ENCODE data around the gene ZNF862. TPM values are rescaled to one million over a fixed set of nuclear protein-coding genes. Genes with fewer than 3 reads are reported as not detected.

Gene ZNF862
- total RNA-seq, result 10 to 100 TPM; 18.8 to 19.1 TPM

DNA sequence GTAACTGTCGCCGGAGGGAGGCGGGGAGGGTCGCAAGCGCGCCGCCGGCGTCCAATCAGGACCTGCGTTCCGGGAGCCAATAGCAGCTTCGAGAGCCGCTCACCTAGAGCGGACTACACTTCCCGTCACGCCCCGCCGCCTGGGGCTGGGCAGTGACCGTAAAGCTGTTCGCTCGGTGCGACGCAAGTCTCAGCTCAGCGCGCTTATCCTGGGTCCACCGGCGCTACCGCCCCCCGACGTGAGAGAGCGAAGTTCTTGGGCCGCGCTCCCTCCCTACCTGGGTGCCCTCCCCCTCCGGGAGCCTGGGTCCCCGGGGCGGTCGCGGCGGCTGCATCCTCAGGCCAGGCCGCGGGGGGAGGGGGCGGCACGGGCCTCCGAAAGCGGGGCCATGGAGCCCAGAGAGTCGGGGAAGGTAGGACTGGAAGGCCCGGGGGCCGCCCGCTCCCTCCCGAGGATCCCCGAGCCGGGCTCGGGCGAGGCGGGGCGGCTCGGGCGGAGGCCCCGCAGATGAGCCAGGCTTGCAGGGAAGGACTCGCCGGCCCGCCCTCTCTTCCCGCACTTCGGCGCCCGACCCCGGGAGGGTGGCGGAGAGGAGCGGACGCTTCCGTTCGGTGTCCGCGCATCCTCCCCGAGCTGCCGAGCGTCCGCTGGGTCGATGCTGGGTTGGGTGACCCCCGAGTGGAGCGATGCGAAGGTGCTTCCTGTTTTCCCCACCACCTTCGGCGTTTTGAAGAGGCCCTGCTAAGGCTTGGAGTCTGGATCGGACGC is at the start of gene ZNF862:
TSS of gene ZNF862 (plus strand) at position 152 of the 768 bp plus-strand sequence. CDS start at position 389, 237 bp downstream.
- Mint-ChIP-seq H3K4me1 (ENCODE audit: low read depth in 2 of 2) (peaks cover 20 to 21% of the 10 kb centered on the region in 2 donors), H3K36me3 (no peaks in the 10 kb centered on the region), H3K4me3 (peak within 1 kb of the TSS; percentile 89), H3K27ac (peak within 1 kb of the TSS; percentile 45 to 76), H3K27me3 (peaks cover 11 to 18% of the 10 kb centered on the region in 2 donors), H3K9me3 (no peaks in the 10 kb centered on the region)
- ATAC-seq, result peak; percentile 99
- peak; percentile 97 for DNase-seq (ENCODE audit: low spot score)

DNA sequence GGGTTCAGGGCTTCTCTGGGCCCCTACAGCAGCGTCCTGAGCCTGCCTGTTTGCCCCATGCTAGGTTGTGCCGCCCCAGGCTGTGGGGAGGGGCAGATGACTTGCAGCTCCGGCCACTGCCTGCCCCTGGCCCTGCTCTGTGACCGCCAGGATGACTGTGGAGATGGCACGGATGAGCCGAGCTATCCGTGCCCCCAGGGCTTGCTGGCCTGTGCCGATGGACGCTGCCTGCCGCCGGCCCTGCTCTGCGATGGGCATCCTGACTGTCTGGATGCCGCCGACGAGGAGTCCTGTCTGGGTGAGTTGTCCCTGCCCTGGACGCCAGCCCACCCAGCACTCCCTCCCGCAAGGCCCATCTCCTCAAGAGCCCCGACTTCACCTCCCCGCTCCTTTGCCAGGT is 49.1 kb upstream of the ZNF862 start:
- no peak overlapping the region for H3K27ac Mint-ChIP-seq
- H3K4me3 Mint-ChIP-seq, result no peak overlapping the region
- no peaks in the 10 kb centered on the region for H3K36me3 Mint-ChIP-seq
- no peak for ATAC-seq
- H3K4me1 Mint-ChIP-seq (ENCODE audit: low read depth in 2 of 2), result no peaks in the 10 kb centered on the region
- no peaks in the 10 kb centered on the region for H3K9me3 Mint-ChIP-seq
- peaks cover 5 to 14% of the 10 kb centered on the region in 2 donors for H3K27me3 Mint-ChIP-seq
- no peak for DNase-seq (ENCODE audit: low spot score)

DNA sequence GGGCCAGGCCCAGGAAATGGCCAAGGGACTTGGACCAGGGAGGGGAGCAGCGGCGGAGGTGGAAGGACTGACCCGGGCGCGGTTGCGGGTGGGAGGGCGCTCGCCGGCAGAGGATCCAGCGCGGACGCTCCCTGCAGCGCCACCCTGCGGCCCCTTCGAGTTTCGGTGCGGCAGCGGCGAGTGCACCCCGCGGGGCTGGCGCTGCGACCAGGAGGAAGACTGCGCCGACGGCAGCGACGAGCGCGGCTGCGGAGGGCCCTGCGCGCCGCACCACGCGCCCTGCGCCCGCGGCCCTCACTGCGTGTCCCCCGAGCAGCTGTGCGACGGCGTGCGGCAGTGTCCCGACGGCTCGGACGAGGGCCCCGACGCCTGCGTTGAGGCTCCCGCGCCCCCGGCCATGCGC is 48.0 kb upstream of the ZNF862 start:
- H3K9me3 Mint-ChIP-seq, result no peaks in the 10 kb centered on the region
- H3K27ac Mint-ChIP-seq, result no peak overlapping the region
- ATAC-seq, result peak; percentile 4 to 10
- no peak overlapping the region for H3K4me3 Mint-ChIP-seq
- peaks cover 5 to 14% of the 10 kb centered on the region in 2 donors for H3K27me3 Mint-ChIP-seq
- H3K4me1 Mint-ChIP-seq (ENCODE audit: low read depth in 2 of 2), result no peaks in the 10 kb centered on the region
- no peak for DNase-seq (ENCODE audit: low spot score)
- no peaks in the 10 kb centered on the region for H3K36me3 Mint-ChIP-seq

DNA sequence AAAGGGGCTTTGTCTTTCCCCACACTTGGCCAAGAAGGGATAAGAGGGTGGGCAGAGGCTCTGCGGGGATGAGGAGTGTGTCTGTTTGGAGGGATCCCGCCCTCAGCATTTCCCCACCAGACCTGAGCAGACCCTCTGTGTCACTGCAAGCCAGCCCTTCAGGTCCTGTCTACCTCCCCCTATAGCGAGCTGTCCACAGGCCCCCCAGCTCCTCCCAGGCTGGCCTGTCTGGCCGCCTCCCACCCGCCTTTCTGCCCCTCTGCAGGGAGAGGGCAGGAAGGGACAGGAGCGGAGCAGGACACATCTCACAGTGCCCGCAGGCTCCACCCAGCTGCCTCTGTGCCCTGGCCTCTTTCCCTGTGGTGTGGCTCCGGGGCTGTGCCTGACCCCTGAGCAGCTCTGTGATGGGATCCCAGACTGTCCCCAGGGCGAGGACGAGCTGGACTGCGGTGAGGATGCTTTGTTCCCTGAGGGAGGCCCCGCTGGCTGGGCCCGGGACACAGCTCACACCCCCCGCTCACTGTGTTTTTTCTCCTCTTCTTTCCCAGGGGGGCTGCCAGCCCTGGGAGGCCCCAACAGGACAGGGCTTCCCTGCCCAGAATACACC is 47.3 kb upstream of the ZNF862 start:
- H3K4me3 Mint-ChIP-seq, result no peak overlapping the region

DNA sequence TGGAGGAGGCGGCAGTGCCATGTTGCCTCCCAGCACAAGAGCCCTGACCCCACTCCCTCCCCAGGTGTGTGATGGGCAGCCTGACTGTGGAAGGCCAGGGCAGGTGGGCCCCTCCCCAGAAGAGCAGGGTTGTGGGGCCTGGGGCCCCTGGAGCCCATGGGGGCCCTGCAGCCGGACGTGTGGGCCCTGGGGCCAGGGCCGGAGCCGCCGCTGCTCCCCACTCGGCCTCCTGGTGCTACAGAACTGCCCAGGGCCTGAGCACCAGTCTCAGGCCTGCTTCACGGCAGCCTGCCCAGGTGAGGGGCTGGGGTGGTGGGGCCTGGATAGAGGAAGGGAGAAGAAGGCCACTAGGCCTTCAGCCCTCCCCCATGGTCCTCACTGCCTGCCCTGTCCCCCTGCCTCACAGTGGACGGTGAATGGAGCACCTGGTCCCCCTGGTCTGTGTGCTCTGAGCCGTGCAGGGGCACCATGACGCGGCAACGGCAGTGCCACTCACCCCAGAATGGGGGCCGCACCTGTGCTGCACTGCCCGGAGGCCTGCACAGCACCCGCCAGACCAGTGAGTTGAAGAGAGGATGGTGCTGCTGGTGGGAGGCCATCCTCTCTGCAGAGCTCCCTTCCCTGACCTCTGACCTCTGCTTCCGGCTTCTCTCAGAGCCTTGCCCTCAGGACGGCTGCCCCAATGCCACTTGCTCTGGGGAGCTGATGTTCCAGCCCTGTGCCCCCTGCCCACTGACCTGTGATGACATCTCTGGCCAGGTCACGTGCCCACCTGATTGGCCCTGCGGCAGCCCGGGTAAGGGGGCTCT is 46.6 kb upstream of the ZNF862 start:
- Mint-ChIP-seq H3K27ac (no peak overlapping the region), H3K36me3 (no peaks in the 10 kb centered on the region), H3K4me1 (ENCODE audit: low read depth in 2 of 2) (no peaks in the 10 kb centered on the region), H3K9me3 (no peaks in the 10 kb centered on the region), H3K27me3 (peaks cover 5 to 14% of the 10 kb centered on the region in 2 donors), H3K4me3 (no peak overlapping the region)
- DNase-seq (ENCODE audit: low spot score), result no peak
- ATAC-seq, result no peak

More for the DNA sequence above, 47.3 kb upstream of the ZNF862 start:
- Mint-ChIP-seq H3K27ac (no peak overlapping the region), H3K4me1 (ENCODE audit: low read depth in 2 of 2) (no peaks in the 10 kb centered on the region), H3K36me3 (no peaks in the 10 kb centered on the region), H3K9me3 (no peaks in the 10 kb centered on the region), H3K27me3 (peaks cover 5 to 14% of the 10 kb centered on the region in 2 donors)
- no peak for DNase-seq (ENCODE audit: low spot score)
- ATAC-seq, result no peak

DNA sequence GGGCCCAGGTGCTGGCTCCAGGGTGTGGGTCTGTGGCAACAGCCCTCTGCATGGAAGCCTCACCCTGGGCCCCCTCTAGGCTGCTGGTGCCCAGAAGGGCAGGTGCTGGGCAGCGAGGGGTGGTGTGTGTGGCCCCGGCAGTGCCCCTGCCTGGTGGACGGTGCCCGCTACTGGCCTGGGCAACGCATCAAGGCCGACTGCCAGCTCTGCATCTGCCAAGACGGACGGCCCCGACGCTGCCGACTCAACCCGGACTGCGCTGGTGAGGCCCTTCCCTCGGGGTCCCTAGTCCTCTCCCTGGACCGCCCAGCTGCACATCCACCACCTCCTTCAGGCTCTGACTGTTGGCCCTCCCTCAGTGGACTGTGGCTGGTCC is 46.0 kb upstream of the ZNF862 start:
- Mint-ChIP-seq H3K4me1 (ENCODE audit: low read depth in 2 of 2) (no peaks in the 10 kb centered on the region), H3K27me3 (peaks cover 5 to 14% of the 10 kb centered on the region in 2 donors), H3K27ac (no peak overlapping the region), H3K4me3 (no peak overlapping the region), H3K36me3 (no peaks in the 10 kb centered on the region), H3K9me3 (no peaks in the 10 kb centered on the region)
- ATAC-seq, result no peak
- no peak for DNase-seq (ENCODE audit: low spot score)

DNA sequence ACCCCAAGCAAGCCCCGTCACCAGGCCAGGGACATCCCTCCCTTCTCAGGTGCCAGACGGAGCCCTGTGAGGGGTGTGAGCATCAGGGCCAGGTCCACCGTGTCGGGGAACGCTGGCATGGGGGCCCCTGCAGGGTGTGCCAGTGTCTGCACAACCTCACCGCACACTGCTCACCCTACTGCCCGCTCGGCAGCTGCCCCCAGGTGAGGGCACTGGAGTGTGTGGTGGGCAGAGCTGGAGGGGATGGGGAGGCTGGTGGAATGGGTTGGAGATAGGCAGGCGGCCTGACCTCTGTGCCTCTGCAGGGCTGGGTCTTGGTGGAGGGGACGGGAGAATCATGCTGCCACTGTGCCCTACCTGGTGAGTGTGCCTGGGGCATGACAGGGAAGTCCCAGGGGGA is 44.9 kb upstream of the ZNF862 start:
- Mint-ChIP-seq H3K27me3 (peaks cover 5 to 14% of the 10 kb centered on the region in 2 donors), H3K4me3 (no peak overlapping the region), H3K9me3 (no peaks in the 10 kb centered on the region), H3K27ac (no peak overlapping the region), H3K4me1 (ENCODE audit: low read depth in 2 of 2) (no peaks in the 10 kb centered on the region), H3K36me3 (no peaks in the 10 kb centered on the region)
- DNase-seq (ENCODE audit: low spot score), result no peak
- ATAC-seq, result no peak

DNA sequence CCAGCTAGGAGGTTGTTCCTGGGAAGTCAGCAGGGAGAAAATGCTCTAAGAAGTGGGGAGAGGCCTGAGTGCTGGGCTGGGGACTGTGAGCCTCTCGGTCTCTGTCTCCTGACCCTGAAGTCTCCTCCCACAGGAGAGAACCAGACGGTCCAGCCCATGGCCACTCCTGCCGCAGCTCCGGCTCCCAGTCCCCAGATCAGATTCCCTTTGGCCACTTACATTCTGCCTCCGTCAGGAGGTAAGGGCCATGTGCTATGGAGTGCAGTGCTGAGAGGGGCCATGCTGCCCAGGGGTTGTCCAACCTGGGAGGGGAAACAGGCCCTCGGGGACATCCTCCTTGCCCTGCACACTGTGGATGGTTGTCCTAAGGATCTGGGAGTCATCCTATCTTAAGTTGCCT is 43.5 kb upstream of the ZNF862 start:
- Mint-ChIP-seq H3K4me1 (ENCODE audit: low read depth in 2 of 2) (no peaks in the 10 kb centered on the region), H3K9me3 (no peaks in the 10 kb centered on the region), H3K36me3 (no peaks in the 10 kb centered on the region), H3K27ac (no peak overlapping the region), H3K27me3 (peaks cover 3 to 8% of the 10 kb centered on the region in 2 donors), H3K4me3 (no peak overlapping the region)
- no peak for DNase-seq (ENCODE audit: low spot score)
- no peak for ATAC-seq

DNA sequence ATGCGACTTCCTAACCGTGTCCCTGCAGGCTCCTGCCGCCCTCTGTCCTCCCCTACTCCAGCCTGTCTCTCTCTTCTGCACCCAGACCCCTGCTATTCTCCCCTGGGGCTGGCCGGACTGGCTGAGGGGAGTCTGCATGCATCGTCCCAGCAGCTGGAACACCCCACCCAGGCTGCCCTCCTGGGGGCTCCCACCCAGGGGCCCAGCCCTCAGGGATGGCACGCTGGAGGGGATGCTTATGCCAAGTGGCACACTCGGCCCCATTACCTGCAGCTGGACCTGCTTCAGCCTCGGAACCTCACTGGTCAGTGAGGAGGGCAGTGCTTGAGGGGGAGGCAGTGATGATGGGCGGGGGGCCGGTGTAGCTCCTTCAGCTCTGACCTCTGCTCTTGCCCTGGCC is 43.0 kb upstream of the ZNF862 start:
- Mint-ChIP-seq H3K4me3 (no peak overlapping the region), H3K36me3 (no peaks in the 10 kb centered on the region), H3K27ac (no peak overlapping the region), H3K9me3 (no peaks in the 10 kb centered on the region), H3K27me3 (peaks cover 0 to 4% of the 10 kb centered on the region in 2 donors), H3K4me1 (ENCODE audit: low read depth in 2 of 2) (no peaks in the 10 kb centered on the region)
- DNase-seq (ENCODE audit: low spot score) (no peak), ATAC-seq (no peak)

DNA sequence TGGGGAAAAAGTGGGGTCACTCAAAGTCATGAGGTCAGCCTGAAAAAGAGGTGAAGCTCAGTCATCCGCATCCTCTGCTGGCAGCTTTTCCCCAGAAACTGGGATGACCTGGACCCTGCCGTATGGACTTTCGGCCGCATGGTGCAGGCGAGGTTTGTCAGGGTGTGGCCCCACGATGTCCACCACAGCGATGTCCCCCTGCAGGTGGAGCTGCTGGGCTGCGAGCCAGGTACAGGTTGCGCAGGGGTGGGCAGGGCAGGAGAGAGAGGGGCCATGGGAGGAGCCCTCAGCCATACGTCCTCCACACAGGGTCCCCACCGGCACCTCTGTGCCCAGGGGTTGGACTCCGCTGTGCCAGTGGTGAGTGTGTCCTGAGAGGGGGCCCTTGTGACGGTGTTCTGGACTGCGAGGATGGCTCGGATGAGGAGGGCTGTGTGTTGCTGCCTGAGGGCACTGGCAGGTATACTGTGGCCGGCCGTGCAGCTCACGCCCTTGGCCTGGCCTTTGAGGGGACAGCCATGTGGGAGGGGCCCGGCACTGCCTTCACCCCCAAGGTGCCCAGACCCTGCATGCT is 41.8 kb upstream of the ZNF862 start:
- Mint-ChIP-seq H3K27me3 (peaks cover 0 to 4% of the 10 kb centered on the region in 2 donors), H3K4me3 (no peak overlapping the region), H3K27ac (no peak overlapping the region), H3K36me3 (no peaks in the 10 kb centered on the region), H3K9me3 (no peaks in the 10 kb centered on the region), H3K4me1 (ENCODE audit: low read depth in 2 of 2) (no peaks in the 10 kb centered on the region)
- DNase-seq (ENCODE audit: low spot score) (no peak), ATAC-seq (no peak)

DNA sequence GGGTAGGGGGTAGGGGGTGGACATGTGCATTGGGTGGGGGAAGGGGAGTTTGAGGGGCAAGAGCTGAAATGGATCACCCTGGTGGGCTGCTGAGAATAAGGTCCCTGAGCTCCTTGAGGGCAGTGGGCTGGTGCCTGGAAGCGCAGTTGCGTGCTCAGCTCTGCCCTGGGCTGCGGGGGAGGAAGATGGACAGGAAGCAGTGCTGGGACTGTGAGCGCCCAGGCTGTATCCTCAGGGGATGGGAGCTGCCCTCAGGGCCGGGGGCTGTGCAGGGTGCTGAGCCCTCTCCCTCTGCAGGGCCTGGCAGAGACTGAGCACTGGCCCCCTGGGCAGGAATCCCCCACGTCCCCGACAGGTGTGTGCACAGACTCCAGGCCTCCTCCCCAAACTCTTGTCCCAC is 40.4 kb upstream of the ZNF862 start:
- H3K36me3 Mint-ChIP-seq, result no peaks in the 10 kb centered on the region
- no peaks in the 10 kb centered on the region for H3K4me1 Mint-ChIP-seq (ENCODE audit: low read depth in 2 of 2)
- DNase-seq (ENCODE audit: low spot score) (no peak), ATAC-seq (no peak)
- peaks cover 0 to 2% of the 10 kb centered on the region in 2 donors for H3K27me3 Mint-ChIP-seq
- no peak overlapping the region for H3K4me3 Mint-ChIP-seq
- H3K9me3 Mint-ChIP-seq, result no peaks in the 10 kb centered on the region
- no peak overlapping the region for H3K27ac Mint-ChIP-seq

DNA sequence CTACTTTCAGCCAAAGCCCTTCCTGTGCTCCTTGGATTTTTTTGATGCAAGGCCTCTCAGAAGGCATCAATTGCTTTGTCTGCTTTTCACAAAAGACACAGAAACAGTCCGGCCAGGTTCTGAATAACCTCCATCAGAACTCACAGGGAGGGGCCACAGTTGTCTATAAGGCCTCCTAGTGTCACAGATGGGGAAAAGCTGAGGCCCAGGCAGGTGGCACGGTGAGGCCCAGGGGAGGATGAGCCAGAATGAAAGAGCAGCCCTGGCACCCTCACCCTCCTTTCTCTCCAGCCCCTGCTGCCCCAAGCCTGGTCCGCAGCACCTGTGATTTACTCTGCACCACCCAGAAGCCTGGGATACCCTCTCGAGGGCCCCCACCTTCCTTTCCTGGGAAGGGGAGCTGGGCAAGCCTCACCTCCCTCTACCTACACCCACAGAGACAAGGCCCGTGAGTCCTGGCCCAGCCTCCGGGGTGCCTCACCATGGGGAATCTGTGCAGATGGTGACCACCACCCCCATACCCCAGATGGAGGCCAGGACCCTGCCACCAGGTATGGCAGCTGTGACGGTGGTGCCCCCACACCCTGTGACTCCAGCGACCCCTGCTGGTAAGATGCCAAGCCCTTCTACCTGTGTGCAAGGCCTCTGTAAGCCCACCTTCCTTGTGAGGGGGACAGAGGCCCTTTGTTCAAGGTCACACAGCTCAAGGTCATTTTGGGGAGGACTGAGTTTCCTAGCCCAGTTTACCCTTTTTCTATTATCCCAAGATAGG is 38.6 kb upstream of the ZNF862 start:
- ATAC-seq, result no peak
- Mint-ChIP-seq H3K9me3 (no peaks in the 10 kb centered on the region), H3K27me3 (no peaks in the 10 kb centered on the region), H3K36me3 (no peaks in the 10 kb centered on the region), H3K4me3 (no peak overlapping the region), H3K27ac (no peak overlapping the region), H3K4me1 (ENCODE audit: low read depth in 2 of 2) (no peaks in the 10 kb centered on the region)
- no peak for DNase-seq (ENCODE audit: low spot score)

DNA sequence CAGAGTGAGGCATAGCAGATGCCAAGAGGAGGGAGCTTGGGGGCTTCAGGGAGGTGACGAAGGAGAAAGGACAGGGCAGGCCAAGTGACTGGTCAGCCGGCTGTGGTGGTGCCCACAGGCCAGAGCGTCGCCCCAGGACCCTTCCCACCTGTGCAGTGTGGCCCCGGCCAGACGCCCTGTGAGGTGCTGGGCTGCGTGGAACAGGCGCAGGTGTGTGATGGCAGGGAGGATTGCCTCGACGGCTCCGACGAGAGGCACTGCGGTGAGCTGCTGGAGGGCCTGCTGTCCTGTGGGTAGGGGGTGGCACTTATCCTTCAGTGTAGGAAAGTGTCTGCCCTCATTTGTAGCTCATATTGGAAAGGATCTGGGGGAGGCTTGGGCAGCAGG is 38.0 kb upstream of the ZNF862 start:
- Mint-ChIP-seq H3K4me3 (no peak overlapping the region), H3K27me3 (no peaks in the 10 kb centered on the region), H3K9me3 (no peaks in the 10 kb centered on the region), H3K4me1 (ENCODE audit: low read depth in 2 of 2) (no peaks in the 10 kb centered on the region), H3K27ac (no peak overlapping the region), H3K36me3 (no peaks in the 10 kb centered on the region)
- ATAC-seq, result no peak
- no peak for DNase-seq (ENCODE audit: low spot score)
